ENCODE measurements around the gene RAB3A. TPM values are rescaled to one million over a fixed set of nuclear protein-coding genes. Genes with fewer than 3 reads are reported as not detected.
"Not testable (repeated sequence)": the region's sequence is repeated elsewhere in the genome, so short reads cannot be mapped to it uniquely, and the experiment has no call there.

The RAB3A gene
- total and polyA plus RNA-seq, 2 experiments from 2014 or later: 1.4 to 1.9 TPM

DNA sequence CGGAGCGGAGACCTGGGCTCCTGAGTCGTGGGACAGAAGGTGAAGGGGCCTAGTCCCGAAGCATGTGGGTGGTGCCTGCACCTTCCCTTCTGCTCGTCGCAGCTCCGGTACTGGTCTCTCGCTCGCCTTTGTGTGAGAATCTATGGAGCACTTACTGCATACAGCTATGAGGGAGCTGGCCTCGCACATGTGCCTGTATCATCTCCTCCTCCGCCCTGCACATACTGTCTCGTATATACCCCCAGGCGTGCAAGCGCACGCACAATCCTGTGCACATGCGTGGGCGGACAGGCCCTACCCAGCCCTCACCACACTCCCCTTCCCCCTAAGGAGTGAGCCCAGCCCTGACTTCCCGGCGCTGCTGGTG is 42.2 kb downstream of the RAB3A start:
- 56% methylated on average over 17 to 19 of the region's 19 CpGs for WGBS, 2 experiments (ENCODE audit: low coverage in 1 of 2, low lambda C conversion rate in 2 of 2, missing lambda C conversion rate in 2 of 2)
- TF ChIP-seq EZH2phosphoT487 (IDR thresholded peaks at IDR 0.05; ENCODE audit: insufficient read depth, low read depth) (no peak), EZH2 (IDR thresholded peaks at IDR 0.05; ENCODE audit: insufficient read depth, poor library complexity, severe bottlenecking) (no peak)
- no peaks in the 10 kb centered on the region for H4K20me1 ChIP-seq (ENCODE audit: insufficient read depth)
- in situ Hi-C loops (cut with MboI): no loop called here
- no peak overlapping the region for H3K4me2 ChIP-seq (ENCODE audit: unreplicated experiment)
- DNase-seq: no peak
- no peaks in the 10 kb centered on the region for H3F3A ChIP-seq (ENCODE audit: insufficient read depth)
- H3K9ac ChIP-seq: no peak overlapping the region
- H2AFZ ChIP-seq: no peak overlapping the region
- H3K4me1 ChIP-seq (ENCODE audit: insufficient read depth): no peaks in the 10 kb centered on the region
- H3K4me3 ChIP-seq: no peak overlapping the region
- H3K9me3 ChIP-seq (ENCODE audit: low read depth): no peaks in the 10 kb centered on the region
- H3K79me2 ChIP-seq (ENCODE audit: insufficient read depth): no peaks in the 10 kb centered on the region
- H3K36me3 ChIP-seq (ENCODE audit: low read depth): peaks cover 7% of the 10 kb centered on the region; the same call in 1 of the 2 replicates
- no peak overlapping the region for H3K27ac ChIP-seq
- no peaks in the 10 kb centered on the region for H3K27me3 ChIP-seq (replicated peaks; ENCODE audit: insufficient read depth)
- no peaks in the 10 kb centered on the region for H3K9me2 ChIP-seq (ENCODE audit: insufficient read depth)

GRCh38 chr19:18160971-18161635 is 42.7 kb downstream of the RAB3A start:
- no peaks in the 10 kb centered on the region for H3K4me1 ChIP-seq (ENCODE audit: insufficient read depth)
- H3K9ac ChIP-seq: peak overlapping the region; percentile 65
- no peaks in the 10 kb centered on the region for H3K79me2 ChIP-seq (ENCODE audit: insufficient read depth)
- no peak overlapping the region for H3K4me2 ChIP-seq (ENCODE audit: unreplicated experiment)
- no peaks in the 10 kb centered on the region for H3F3A ChIP-seq (ENCODE audit: insufficient read depth)
- H2AFZ ChIP-seq: no peak overlapping the region
- H3K36me3 ChIP-seq (ENCODE audit: low read depth): peaks cover 7% of the 10 kb centered on the region; the same call in 1 of the 2 replicates
- peak; percentile 79 for DNase-seq
- no peaks in the 10 kb centered on the region for H3K27me3 ChIP-seq (replicated peaks; ENCODE audit: insufficient read depth)
- 7 to 10% methylated on average over 26 to 43 of the region's 66 CpGs for WGBS, 2 experiments (ENCODE audit: low coverage in 1 of 2, low lambda C conversion rate in 2 of 2, missing lambda C conversion rate in 2 of 2)
- H3K9me3 ChIP-seq (ENCODE audit: low read depth): no peaks in the 10 kb centered on the region
- no peaks in the 10 kb centered on the region for H3K9me2 ChIP-seq (ENCODE audit: insufficient read depth)
- no peak for TF ChIP-seq EZH2 (IDR thresholded peaks at IDR 0.05; ENCODE audit: insufficient read depth, poor library complexity, severe bottlenecking)
- no peak for TF ChIP-seq EZH2phosphoT487 (IDR thresholded peaks at IDR 0.05; ENCODE audit: insufficient read depth, low read depth)
- no peak overlapping the region for H3K27ac ChIP-seq
- no peaks in the 10 kb centered on the region for H4K20me1 ChIP-seq (ENCODE audit: insufficient read depth)
- in situ Hi-C loops (cut with MboI): no loop called here
- H3K4me3 ChIP-seq: peak overlapping the region; percentile 28; the same call in 1 of the 2 replicates

GRCh38 chr19:18160493-18160970 is 43.3 kb downstream of the RAB3A start:
- H3K36me3 ChIP-seq (ENCODE audit: low read depth): peaks cover 1% of the 10 kb centered on the region; the same call in 1 of the 2 replicates
- H4K20me1 ChIP-seq (ENCODE audit: insufficient read depth): no peaks in the 10 kb centered on the region
- H3K4me3 ChIP-seq: no peak overlapping the region
- peak; percentile 30 for DNase-seq
- TF ChIP-seq EZH2 (IDR thresholded peaks at IDR 0.05; ENCODE audit: insufficient read depth, poor library complexity, severe bottlenecking): no peak
- TF ChIP-seq EZH2phosphoT487 (IDR thresholded peaks at IDR 0.05; ENCODE audit: insufficient read depth, low read depth): no peak
- no peak overlapping the region for H3K4me2 ChIP-seq (ENCODE audit: unreplicated experiment)
- H3K27ac ChIP-seq: no peak overlapping the region
- H3K4me1 ChIP-seq (ENCODE audit: insufficient read depth): no peaks in the 10 kb centered on the region
- in situ Hi-C loops (cut with MboI): no loop called here
- peak overlapping the region; percentile 65 for H3K9ac ChIP-seq
- H3K27me3 ChIP-seq (replicated peaks; ENCODE audit: insufficient read depth): no peaks in the 10 kb centered on the region
- no peaks in the 10 kb centered on the region for H3K9me3 ChIP-seq (ENCODE audit: low read depth)
- 73 to 74% methylated on average over 13 of the region's 13 CpGs for WGBS, 2 experiments (ENCODE audit: low coverage in 1 of 2, low lambda C conversion rate in 2 of 2, missing lambda C conversion rate in 2 of 2)
- no peak overlapping the region for H2AFZ ChIP-seq
- H3K79me2 ChIP-seq (ENCODE audit: insufficient read depth): peaks cover 1% of the 10 kb centered on the region; the same call in 1 of the 2 replicates
- H3F3A ChIP-seq (ENCODE audit: insufficient read depth): no peaks in the 10 kb centered on the region
- H3K9me2 ChIP-seq (ENCODE audit: insufficient read depth): no peaks in the 10 kb centered on the region

DNA sequence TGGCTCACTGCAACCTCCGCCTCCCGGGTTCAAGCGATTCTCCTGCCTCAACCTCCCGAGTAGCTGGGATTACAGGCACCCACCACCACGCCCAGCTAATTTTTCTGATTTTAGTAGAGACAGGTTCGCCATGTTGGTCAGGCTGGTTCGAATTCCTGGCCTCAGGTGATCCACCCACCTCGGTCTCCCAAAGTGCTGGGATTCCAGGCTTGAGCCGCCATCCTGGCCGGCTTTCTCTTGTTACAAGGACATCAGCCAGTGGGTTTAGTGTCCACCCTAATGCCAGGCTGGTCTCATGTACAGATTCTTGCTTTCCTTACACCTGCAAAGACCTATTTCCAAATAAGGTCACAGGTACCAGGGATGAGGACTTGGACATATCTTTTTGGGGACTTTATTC is 44.0 kb downstream of the RAB3A start:
- TF ChIP-seq EZH2phosphoT487 (IDR thresholded peaks at IDR 0.05; ENCODE audit: insufficient read depth, low read depth) (no peak), EZH2 (IDR thresholded peaks at IDR 0.05; ENCODE audit: insufficient read depth, poor library complexity, severe bottlenecking) (no peak)
- Histone ChIP-seq H3K9me2 (ENCODE audit: insufficient read depth) (no peaks in the 10 kb centered on the region), H3K27me3 (replicated peaks; ENCODE audit: insufficient read depth) (no peaks in the 10 kb centered on the region), H3K9me3 (ENCODE audit: low read depth) (no peaks in the 10 kb centered on the region), H3K4me2 (ENCODE audit: unreplicated experiment) (no peak overlapping the region), H3K27ac (no peak overlapping the region), H3F3A (ENCODE audit: insufficient read depth) (no peaks in the 10 kb centered on the region), H4K20me1 (ENCODE audit: insufficient read depth) (no peaks in the 10 kb centered on the region), H3K36me3 (ENCODE audit: low read depth) (no peaks in the 10 kb centered on the region; the same call in 1 of the 2 replicates), H2AFZ (no peak overlapping the region), H3K4me1 (ENCODE audit: insufficient read depth) (no peaks in the 10 kb centered on the region), H3K4me3 (no peak overlapping the region), H3K79me2 (ENCODE audit: insufficient read depth) (peaks cover 8% of the 10 kb centered on the region; the same call in 1 of the 2 replicates), H3K9ac (no peak overlapping the region)
- WGBS, 2 experiments (ENCODE audit: low coverage in 1 of 2, low lambda C conversion rate in 2 of 2, missing lambda C conversion rate in 2 of 2): 83 to 88% methylated on average over 10 of the region's 10 CpGs
- no peak for DNase-seq
- in situ Hi-C loops (cut with MboI): no loop called here

DNA sequence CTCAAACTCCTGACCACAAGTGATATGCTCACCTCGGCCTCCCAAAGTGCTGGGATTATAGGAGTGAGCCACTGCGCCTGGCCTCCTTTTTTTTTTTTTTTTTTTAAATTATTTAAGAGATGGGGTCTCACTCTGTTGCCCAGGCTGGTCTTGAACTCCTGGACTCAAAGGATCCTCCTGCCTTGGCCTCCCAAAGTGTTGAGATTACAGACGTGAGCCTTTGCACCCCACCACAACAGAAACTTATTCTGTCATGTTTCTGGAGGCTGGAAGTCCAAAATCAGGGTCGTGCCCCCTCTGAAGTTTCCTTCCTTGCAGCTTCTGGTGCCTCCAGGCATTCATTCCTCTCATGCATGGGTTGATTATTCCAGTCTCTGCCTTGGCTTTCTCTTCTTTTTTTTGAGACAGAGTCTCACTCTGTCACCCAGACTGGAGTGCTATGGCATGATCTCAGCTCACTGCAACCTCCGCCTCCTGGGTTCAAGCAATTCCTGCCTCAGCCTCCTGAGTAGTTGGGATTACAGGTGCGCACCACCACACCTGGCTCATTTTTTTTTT is 44.7 kb downstream of the RAB3A start:
- H3K4me1 ChIP-seq (ENCODE audit: insufficient read depth); H3K27ac ChIP-seq; H3K9ac ChIP-seq; DNase-seq; H3K9me2 ChIP-seq (ENCODE audit: insufficient read depth); in situ Hi-C loops (cut with MboI); H4K20me1 ChIP-seq (ENCODE audit: insufficient read depth); H3K4me2 ChIP-seq (ENCODE audit: unreplicated experiment); H3K27me3 ChIP-seq (replicated peaks; ENCODE audit: insufficient read depth); H3K9me3 ChIP-seq (ENCODE audit: low read depth); H2AFZ ChIP-seq; H3K36me3 ChIP-seq (ENCODE audit: low read depth); H3F3A ChIP-seq (ENCODE audit: insufficient read depth); H3K4me3 ChIP-seq: not testable (repeated sequence)
- 92 to 100% methylated on average over 6 of the region's 6 CpGs for WGBS, 2 experiments (ENCODE audit: low coverage in 1 of 2, low lambda C conversion rate in 2 of 2, missing lambda C conversion rate in 2 of 2)
- H3K79me2 ChIP-seq (ENCODE audit: insufficient read depth): peaks cover 15% of the 10 kb centered on the region

Measured in GM23248 (cell line).